NCI-H187 (cell line): Measurements from ENCODE around the gene TRMT1L.
A peak's percentile ranks its signal among the peaks of the same experiment; 100 is the strongest.
"Not testable (repeated sequence)": the region's sequence is repeated elsewhere in the genome, so short reads cannot be mapped to it uniquely, and the experiment has no call there.

ENCODE experiments used
- DNase-seq, 2 experiments: peaks; one replicate each; lab custom pipeline; 2025; lab: John Stamatoyannopoulos, UW

Gene TRMT1L, protein sequence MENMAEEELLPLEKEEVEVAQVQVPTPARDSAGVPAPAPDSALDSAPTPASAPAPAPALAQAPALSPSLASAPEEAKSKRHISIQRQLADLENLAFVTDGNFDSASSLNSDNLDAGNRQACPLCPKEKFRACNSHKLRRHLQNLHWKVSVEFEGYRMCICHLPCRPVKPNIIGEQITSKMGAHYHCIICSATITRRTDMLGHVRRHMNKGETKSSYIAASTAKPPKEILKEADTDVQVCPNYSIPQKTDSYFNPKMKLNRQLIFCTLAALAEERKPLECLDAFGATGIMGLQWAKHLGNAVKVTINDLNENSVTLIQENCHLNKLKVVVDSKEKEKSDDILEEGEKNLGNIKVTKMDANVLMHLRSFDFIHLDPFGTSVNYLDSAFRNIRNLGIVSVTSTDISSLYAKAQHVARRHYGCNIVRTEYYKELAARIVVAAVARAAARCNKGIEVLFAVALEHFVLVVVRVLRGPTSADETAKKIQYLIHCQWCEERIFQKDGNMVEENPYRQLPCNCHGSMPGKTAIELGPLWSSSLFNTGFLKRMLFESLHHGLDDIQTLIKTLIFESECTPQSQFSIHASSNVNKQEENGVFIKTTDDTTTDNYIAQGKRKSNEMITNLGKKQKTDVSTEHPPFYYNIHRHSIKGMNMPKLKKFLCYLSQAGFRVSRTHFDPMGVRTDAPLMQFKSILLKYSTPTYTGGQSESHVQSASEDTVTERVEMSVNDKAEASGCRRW

GRCh38 chr1:185156854-185157598 lies at the start of gene TRMT1L, which contains the start of gene SWT1:
Gene TRMT1L, minus strand, starts transcription at chr1:185156953. Its CDS starts 241 bp downstream, at chr1:185156712.
Gene SWT1, plus strand, starts transcription at chr1:185157167. Its CDS starts 3,675 bp downstream, at chr1:185160842.
- peak; percentile 99 to 100 for DNase-seq

GRCh38 chr1:185200889-185201288 lies 44.1 kb upstream of the TRMT1L start:
- no peak for DNase-seq

DNA sequence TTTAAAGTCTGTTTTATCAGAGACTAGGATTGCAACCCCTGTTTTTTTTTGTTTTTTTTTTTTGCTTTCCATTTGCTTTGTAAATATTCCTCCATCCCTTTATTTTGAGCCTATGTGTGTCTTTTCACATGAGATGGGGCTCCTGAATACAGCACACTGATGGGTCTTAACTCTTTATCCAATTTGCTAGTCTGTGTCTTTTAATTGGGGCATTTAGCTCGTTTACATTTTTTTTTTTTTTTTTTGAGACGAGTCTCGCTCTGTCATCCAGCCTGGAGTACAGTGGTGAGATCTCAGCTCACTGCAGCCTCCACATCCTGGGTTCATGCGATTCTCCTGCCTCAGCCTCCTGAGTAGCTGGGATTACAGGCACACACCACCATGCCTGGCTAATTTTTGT lies 42.0 kb upstream of the TRMT1L start:
- not testable (repeated sequence) for DNase-seq

DNA sequence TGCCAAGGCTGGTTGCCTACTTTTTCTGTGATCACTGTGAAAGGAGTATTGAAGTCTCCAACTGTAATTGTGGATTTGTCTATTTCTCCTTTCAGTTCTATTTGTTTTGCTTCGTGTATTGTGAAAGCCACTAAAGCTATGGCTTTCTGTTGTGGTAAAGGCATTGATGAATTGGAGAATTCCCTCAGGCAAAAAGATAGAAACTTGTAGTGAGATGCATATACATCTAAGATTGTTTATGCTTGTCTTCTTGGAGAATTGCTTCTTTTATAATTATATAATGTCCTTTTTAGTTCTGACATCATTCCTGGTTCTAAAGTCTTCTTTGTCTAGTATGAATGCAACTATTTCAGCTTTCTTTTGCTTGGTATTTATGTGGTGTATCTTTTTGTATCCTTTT lies 37.0 kb upstream of the TRMT1L start:
- no peak for DNase-seq

GRCh38 chr1:185170291-185170848 lies 13.6 kb upstream of the TRMT1L start:
- DNase-seq = peak; percentile 45 to 46

- no peak for DNase-seq
These were observed 9.4 kb upstream of the TRMT1L start for GRCh38 chr1:185166106-185166505.

DNA sequence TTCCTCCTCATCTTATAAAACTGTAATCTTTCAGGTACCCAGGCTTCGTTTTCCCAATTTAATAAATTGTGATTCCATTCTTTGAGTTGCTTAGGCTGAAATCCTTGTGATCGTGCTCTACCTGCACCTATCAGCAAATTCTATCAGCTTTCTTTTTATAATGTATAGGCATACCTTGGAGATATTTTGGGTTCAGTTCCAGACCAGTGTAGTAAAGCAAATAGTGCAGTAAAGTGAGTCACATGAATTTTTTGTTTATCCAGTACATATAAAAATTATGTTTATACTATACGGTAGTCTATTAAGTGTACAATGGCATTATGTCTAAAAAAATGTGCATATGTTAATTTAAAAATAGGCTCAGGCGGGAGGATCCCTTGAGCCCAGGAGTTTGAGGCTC lies 5.7 kb upstream of the TRMT1L start:
- DNase-seq = no peak

DNA sequence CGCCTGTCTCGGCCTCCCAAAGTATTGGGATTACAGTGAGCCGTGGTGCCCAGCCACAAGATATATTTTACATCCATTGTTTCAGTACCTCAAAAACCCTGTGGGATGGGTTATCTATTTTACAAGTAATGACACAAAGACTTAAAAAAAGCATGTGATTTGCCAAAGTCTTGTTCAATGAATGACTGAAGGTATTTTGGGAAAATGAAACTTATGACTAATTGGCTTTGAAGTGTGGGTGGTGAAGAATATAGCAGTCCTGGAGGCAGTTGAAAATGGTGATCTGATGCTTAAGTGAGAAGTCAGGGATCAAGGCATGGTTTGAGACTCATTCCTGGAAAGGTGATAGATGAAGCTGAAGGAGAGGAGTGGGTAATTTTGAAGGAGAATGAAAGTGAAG lies 3.2 kb upstream of the TRMT1L start:
- DNase-seq = no peak

GRCh38 chr1:185158800-185159199 lies 2.0 kb upstream of the TRMT1L start:
- DNase-seq = peak in 1 of 2 experiments; percentile 42

- DNase-seq = no peak
These were observed 1.1 kb upstream of the TRMT1L start for GRCh38 chr1:185157599-185158412.

DNA sequence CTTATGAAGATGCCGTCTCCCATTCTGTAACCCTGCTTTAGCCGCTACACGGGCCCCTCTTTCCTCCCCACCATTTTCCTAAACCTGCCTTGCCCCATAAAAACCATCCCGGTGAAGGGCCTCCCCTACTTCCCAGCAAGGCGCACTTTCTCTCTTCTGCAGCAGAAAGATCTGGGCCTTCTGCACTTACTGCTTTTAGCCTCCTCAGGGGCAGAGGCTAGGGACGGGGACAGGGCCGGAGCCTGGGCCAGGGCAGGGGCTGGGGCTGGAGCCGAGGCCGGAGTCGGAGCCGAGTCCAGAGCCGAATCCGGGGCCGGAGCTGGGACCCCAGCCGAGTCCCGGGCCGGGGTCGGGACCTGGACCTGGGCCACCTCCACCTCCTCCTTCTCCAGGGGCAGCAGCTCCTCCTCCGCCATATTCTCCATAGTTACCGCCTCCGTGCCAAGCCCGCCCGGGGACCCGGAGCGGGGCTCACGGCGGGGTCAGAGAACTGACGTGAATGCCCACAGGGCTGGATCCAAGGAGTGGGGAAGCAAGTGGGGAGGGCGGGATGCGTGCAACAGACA lies 382 bp downstream of the TRMT1L start:
- peak in 1 of 2 experiments; percentile 75 for DNase-seq

DNA sequence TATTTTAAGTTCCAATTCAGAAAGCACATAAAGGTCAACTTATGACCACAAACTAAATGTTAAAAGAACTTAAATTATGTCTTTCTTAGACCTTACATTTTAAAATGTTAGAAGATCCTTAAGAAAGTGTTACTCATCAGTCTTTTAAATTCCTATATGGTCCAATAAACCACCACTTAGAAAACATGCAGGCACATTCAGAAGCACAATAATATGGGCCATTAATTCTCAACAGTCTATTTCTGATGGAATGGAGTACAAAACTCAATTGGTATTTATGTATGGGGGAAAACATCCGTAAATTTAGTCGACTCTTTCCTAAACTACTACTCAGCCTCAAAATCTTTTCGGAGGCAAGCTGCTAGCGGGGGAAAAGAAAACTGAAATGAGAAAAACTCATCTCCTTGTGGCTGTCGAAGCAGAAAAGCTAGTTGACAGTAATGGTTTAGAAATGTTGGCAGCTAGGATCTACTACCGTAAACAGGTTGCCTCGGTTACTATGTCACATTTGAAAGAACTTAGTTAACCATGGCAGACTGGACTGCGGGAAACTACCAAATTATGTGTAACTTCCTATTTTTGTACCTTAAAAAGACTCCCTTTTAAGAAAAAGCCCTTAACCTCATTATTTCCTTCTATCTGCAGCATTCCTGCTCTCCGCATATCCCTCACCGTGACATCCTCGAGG lies 1.0 kb downstream of the TRMT1L start:
- DNase-seq = no peak

DNA sequence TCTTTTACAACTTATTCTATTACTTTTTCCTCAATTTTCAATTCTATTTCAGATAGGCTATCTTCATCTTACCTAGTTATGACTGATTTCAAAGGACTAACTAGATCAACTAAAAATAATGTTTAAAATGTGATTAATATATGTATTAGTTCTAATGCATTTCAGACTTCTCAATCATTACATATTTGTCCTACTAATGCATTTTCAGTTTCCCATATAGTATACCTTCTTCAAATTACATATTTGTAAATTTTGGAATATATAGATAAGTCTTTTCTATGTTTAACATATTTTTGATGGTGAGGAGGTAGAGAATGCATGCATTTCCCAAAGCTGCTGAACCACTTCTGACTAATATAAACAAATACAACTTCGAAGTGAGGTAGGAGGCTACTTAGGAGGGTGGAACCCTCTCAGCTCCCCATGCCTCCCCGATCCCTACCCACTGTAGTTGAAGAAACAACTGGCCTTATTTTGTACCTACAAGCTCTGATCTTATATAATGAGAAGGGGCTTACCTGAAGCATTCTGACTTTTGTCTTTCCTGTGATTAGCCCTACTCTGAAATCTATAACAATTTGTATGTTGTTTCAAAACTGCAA lies 1.7 kb downstream of the TRMT1L start:
- DNase-seq = no peak

DNA sequence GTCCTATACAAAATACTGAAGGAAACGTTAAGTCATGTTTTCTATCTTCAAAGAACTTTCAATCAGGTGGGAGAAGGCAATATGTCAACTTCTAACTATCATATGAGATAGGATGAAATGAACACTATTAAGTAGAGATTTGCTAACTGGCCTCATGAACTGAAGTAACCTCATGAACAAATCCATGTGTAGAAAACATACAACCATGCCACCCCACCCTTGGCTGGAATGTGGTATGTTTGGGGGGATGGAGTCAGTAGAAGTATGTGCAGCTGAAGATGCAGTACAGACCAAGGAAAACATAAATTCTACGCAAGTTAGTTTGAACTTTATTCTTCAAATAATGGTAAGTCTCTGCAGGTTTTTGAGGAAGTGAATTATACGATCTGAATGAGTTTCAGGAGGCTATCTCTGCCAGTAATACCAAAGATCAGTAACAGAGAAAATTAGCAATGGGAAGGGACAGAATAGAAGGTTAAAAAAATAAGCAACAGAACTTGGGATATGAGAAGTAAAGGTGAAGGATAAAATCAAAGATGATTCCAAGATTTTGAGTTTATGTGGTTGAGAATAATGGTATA lies 4.5 kb downstream of the TRMT1L start:
- DNase-seq = no peak

DNA sequence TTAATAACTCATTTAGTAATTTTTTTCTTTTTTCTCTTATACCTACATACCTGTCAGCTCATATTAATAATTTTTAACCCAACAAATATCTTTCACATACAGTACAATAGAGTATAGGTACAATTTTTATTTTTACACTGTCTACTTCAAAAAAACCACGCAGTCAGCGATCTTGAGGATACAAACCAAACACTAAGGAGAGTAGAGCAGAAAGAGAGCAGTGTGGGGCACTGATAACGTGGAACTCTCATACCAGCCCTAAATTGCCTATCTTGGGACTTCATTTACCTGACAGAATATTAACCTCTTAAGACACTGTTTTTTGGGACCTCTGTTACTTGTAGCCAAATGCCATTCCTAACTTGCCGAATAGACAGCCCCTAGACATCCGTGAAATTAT lies 5.5 kb downstream of the TRMT1L start:
- DNase-seq = no peak

- no peak for DNase-seq
These were observed 12.5 kb downstream of the TRMT1L start for GRCh38 chr1:185144233-185144632.

- DNase-seq = no peak
These were observed 17.5 kb downstream of the TRMT1L start for GRCh38 chr1:185139246-185139645.

GRCh38 chr1:185137896-185138545 lies 18.7 kb downstream of the TRMT1L start:
- DNase-seq = no peak

DNA sequence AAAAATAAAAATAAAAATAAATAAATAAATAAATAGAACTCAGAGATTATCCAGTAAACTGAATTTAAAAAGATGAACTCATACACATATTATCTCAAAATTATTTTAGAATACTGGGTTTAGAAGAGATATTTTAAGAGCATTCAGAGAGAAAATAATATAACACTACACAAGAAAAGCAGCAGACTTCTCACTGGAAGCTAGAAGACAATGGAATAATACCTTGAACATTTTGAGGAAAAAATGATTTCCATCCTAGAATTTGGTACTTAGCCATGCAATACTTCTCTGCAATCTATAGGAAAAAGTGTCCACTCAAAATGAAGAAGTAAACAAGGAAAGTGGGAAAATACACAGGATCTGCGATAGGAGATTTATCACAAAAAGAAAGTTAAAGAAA lies 24.2 kb downstream of the TRMT1L start:
- DNase-seq = no peak
